ENCODE results near the gene RAP1GDS1.

The RAP1GDS1 gene

GRCh38 chr4:98275145-98275544 lies 14.0 kb downstream of the RAP1GDS1 start:
- Histone ChIP-seq H3K4me3 (IDR thresholded peaks at IDR 0.05; ENCODE audit: insufficient read depth, low read depth, low read length) (no peak overlapping the region), H3K27ac (no peak overlapping the region), H3K36me3 (ENCODE audit: insufficient read depth) (no peaks in the 10 kb centered on the region), H3K79me2 (ENCODE audit: insufficient read depth, low read depth) (peaks cover 54% of the 10 kb centered on the region; the same call in 1 of the 2 replicates), H3K9ac (no peak overlapping the region), H3K4me2 (no peak overlapping the region), H3K27me3 (ENCODE audit: insufficient read depth, low read depth) (no peaks in the 10 kb centered on the region), H4K20me1 (ENCODE audit: insufficient read depth) (0 out of 2 replicates have a peak, but pooled peaks cover 8% of the 10 kb centered on the region), H3K4me1 (ENCODE audit: low read depth, poor library complexity, severe bottlenecking) (no peaks in the 10 kb centered on the region), H2AFZ (ENCODE audit: low read depth) (no peak overlapping the region)
- TF ChIP-seq, protein P1, sequence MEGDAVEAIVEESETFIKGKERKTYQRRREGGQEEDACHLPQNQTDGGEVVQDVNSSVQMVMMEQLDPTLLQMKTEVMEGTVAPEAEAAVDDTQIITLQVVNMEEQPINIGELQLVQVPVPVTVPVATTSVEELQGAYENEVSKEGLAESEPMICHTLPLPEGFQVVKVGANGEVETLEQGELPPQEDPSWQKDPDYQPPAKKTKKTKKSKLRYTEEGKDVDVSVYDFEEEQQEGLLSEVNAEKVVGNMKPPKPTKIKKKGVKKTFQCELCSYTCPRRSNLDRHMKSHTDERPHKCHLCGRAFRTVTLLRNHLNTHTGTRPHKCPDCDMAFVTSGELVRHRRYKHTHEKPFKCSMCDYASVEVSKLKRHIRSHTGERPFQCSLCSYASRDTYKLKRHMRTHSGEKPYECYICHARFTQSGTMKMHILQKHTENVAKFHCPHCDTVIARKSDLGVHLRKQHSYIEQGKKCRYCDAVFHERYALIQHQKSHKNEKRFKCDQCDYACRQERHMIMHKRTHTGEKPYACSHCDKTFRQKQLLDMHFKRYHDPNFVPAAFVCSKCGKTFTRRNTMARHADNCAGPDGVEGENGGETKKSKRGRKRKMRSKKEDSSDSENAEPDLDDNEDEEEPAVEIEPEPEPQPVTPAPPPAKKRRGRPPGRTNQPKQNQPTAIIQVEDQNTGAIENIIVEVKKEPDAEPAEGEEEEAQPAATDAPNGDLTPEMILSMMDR (conservative IDR thresholded peaks at IDR 0.05; ENCODE audit: low read depth, low read length) = no peak

DNA sequence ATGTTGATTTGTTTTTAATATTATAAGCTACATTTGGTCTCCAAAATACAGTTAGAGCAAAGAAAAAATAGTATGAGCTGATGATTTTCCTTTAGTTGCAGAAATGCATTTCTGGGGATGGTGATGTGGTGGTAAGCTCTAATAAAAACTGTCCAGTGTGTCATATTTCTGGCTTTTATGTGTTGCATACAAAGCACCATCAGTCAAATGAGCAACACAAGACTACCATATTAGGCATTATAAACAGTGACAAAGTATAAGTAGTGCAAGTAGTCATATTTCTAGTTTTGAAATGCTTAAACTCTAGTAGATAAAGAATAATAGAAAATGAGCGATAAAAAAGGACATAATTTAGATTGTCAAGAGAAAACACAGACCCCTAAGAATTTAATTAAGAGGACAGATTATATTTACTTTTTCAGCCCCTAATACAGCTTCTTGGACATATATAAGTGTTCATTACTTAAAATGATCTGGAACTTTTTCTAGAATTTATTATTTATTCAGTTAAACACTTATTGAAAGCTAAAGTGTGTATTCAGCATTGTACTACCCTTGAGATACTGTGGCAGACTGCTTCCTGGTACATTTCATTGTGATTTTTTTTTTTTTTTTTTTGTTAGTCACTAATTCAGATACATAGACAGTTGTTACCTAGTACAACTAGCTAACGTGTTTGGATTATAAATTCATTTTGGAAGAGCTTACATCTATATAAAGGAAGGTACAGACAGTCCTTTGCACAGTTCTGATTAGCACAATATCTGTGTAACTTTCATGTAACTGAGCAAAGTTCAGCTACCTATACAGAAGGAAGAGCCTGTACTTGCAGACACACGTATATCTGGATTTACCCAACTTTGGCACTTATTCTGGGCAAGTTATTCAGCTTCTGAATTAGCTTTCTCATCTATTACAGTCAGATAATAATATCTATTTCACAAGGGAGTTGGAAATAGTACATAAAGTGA lies 22.3 kb downstream of the RAP1GDS1 start:
- Histone ChIP-seq H3K4me3 (IDR thresholded peaks at IDR 0.05; ENCODE audit: insufficient read depth, low read depth, low read length) (no peak overlapping the region), H4K20me1 (ENCODE audit: insufficient read depth) (peaks cover 8% of the 10 kb centered on the region; the same call in 1 of the 2 replicates), H3K4me2 (no peak overlapping the region), H3K36me3 (ENCODE audit: insufficient read depth) (no peaks in the 10 kb centered on the region), H3K4me1 (ENCODE audit: low read depth, poor library complexity, severe bottlenecking) (peaks cover 1% of the 10 kb centered on the region), H3K9ac (no peak overlapping the region), H2AFZ (ENCODE audit: low read depth) (no peak overlapping the region), H3K27me3 (ENCODE audit: insufficient read depth, low read depth) (no peaks in the 10 kb centered on the region), H3K27ac (no peak overlapping the region), H3K79me2 (ENCODE audit: insufficient read depth, low read depth) (peaks cover 70% of the 10 kb centered on the region; the same call in 1 of the 2 replicates)
- TF ChIP-seq, protein P1 (conservative IDR thresholded peaks at IDR 0.05; ENCODE audit: low read depth, low read length) = no peak

DNA sequence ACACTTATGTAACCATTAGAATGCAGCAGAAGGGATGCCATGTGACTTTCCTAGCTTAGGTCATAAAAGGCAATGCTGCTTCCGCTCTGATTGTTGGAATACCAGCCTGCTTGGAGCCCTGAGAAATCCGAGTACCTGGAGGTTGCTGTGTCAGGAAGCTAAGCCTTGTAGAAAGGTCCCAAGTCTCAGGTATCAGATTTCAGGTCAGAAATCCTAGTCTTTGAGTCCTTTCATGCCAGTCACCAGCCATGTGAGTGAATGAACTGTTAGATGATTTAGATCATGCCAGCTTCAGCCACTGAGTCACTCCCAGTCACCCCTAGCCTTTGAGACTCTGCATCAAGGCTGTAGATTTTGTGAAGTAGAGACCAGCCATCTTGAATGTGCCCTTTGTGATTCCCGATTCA lies 23.5 kb downstream of the RAP1GDS1 start:
- Histone ChIP-seq H3K27me3 (ENCODE audit: insufficient read depth, low read depth) (no peaks in the 10 kb centered on the region), H3K79me2 (ENCODE audit: insufficient read depth, low read depth) (peaks cover 71% of the 10 kb centered on the region; the same call in 1 of the 2 replicates), H2AFZ (ENCODE audit: low read depth) (no peak overlapping the region), H3K4me2 (no peak overlapping the region), H3K36me3 (ENCODE audit: insufficient read depth) (no peaks in the 10 kb centered on the region), H3K9ac (no peak overlapping the region), H3K27ac (no peak overlapping the region), H4K20me1 (ENCODE audit: insufficient read depth) (peaks cover 13% of the 10 kb centered on the region; the same call in 1 of the 2 replicates), H3K4me1 (ENCODE audit: low read depth, poor library complexity, severe bottlenecking) (peaks cover 12% of the 10 kb centered on the region), H3K4me3 (IDR thresholded peaks at IDR 0.05; ENCODE audit: insufficient read depth, low read depth, low read length) (no peak overlapping the region)
- TF ChIP-seq, protein P1 (conservative IDR thresholded peaks at IDR 0.05; ENCODE audit: low read depth, low read length) = no peak

GRCh38 chr4:98285676-98286075 lies 24.5 kb downstream of the RAP1GDS1 start:
- Histone ChIP-seq H2AFZ (ENCODE audit: low read depth) (no peak overlapping the region), H3K4me1 (ENCODE audit: low read depth, poor library complexity, severe bottlenecking) (peaks cover 23% of the 10 kb centered on the region), H3K4me2 (no peak overlapping the region), H3K79me2 (ENCODE audit: insufficient read depth, low read depth) (peaks cover 77% of the 10 kb centered on the region; the same call in 1 of the 2 replicates), H4K20me1 (ENCODE audit: insufficient read depth) (peaks cover 13% of the 10 kb centered on the region; the same call in 1 of the 2 replicates), H3K9ac (no peak overlapping the region), H3K4me3 (IDR thresholded peaks at IDR 0.05; ENCODE audit: insufficient read depth, low read depth, low read length) (no peak overlapping the region), H3K27ac (no peak overlapping the region), H3K27me3 (ENCODE audit: insufficient read depth, low read depth) (no peaks in the 10 kb centered on the region), H3K36me3 (ENCODE audit: insufficient read depth) (no peaks in the 10 kb centered on the region)
- TF ChIP-seq, protein P1 (conservative IDR thresholded peaks at IDR 0.05; ENCODE audit: low read depth, low read length) = no peak

Measured in KMS-11 (cell line).